GM12801 (cell line): ENCODE data around the gene TOX2.

Experiments used
- CTCF ChIP-seq: IDR thresholded peaks from one replicate; pipeline ENCODE4 v1.5.1; 2011; ENCODE audit warnings: control low read depth; ENCODE audit not compliant: insufficient read length; ENCODE audit errors: extremely low read depth

TOX2 gene

GRCh38 chr20:43947316-43947710 lies 32.7 kb downstream of the TOX2 start:
- no peak for TF ChIP-seq CTCF

DNA sequence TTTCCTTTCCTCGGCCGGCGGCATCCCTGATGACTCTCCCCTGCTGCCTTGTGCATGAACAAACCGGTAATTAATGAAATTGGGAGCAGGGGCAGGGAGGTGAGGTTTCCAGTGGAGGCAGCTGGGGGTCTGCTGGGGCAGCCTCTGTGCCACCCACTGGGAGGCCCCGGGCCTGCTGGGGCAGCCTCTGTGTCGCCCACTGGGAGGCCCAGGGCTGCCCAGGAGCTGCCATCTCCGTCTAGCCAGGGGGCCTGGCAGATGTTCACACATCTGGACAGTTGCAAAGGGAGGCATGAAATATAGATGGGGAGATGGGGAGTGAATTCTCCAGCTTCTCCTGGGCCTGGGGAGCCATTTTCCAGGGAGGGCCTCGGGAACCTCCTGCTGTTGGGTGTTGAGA lies 33.8 kb downstream of the TOX2 start:
- no peak for TF ChIP-seq CTCF

GRCh38 chr20:43949248-43949647 lies 34.6 kb downstream of the TOX2 start:
- no peak for TF ChIP-seq CTCF

- no peak for TF ChIP-seq CTCF
Observed at GRCh38 chr20:43949741-43950618, 35.3 kb downstream of the TOX2 start.

- TF ChIP-seq CTCF: no peak
Observed at GRCh38 chr20:43953919-43954592, 39.4 kb downstream of the TOX2 start.

GRCh38 chr20:43954704-43955061 lies 40.0 kb downstream of the TOX2 start:
- no peak for TF ChIP-seq CTCF

GRCh38 chr20:43955062-43955749 lies 40.6 kb downstream of the TOX2 start:
- no peak for TF ChIP-seq CTCF
